ENCODE measurements around the gene REC8.
"Not testable (repeated sequence)": the region's sequence is repeated elsewhere in the genome, so short reads cannot be mapped to it uniquely, and the experiment has no call there.

The REC8 gene

GRCh38 chr14:24204163-24205146, 32.6 kb downstream of the REC8 start:
- no peak for DNase-seq (ENCODE audit: low read depth)

GRCh38 chr14:24206260-24207103, 34.6 kb downstream of the REC8 start:
- no peak for DNase-seq (ENCODE audit: low read depth)

GRCh38 chr14:24207104-24207551, 35.2 kb downstream of the REC8 start:
- no peak for DNase-seq (ENCODE audit: low read depth)

GRCh38 chr14:24207625-24208024, 35.7 kb downstream of the REC8 start:
- no peak for DNase-seq (ENCODE audit: low read depth)

GRCh38 chr14:24211311-24211710, 39.4 kb downstream of the REC8 start:
- DNase-seq (ENCODE audit: low read depth), result no peak

- peak; percentile 96 for DNase-seq (ENCODE audit: low read depth)
Measured at GRCh38 chr14:24212924-24213865, 41.3 kb downstream of the REC8 start, which contains the start of gene CHMP4A. TSS of gene CHMP4A (minus strand) at chr14:24213488. CDS start at chr14:24213439, 49 bp downstream.

GRCh38 chr14:24213866-24214662, 42.2 kb downstream of the REC8 start:
- DNase-seq (ENCODE audit: low read depth), result no peak

- DNase-seq (ENCODE audit: low read depth), result peak; percentile 76
Measured at GRCh38 chr14:24215495-24216344, 43.8 kb downstream of the REC8 start, which contains the start of gene MDP1. TSS of gene MDP1 (minus strand) at chr14:24216066. CDS start at chr14:24215955, 111 bp downstream.

GRCh38 chr14:24216345-24216699, 44.4 kb downstream of the REC8 start:
- DNase-seq (ENCODE audit: low read depth), result no peak

- not testable (repeated sequence) for DNase-seq (ENCODE audit: low read depth)
Measured at GRCh38 chr14:24216876-24217275, 45.0 kb downstream of the REC8 start.

GRCh38 chr14:24219080-24219479, 47.2 kb downstream of the REC8 start:
- no peak for DNase-seq (ENCODE audit: low read depth)

GRCh38 chr14:24219521-24219920, 47.6 kb downstream of the REC8 start:
- no peak for DNase-seq (ENCODE audit: low read depth)

GRCh38 chr14:24222987-24223386, 51.1 kb downstream of the REC8 start:
- not testable (repeated sequence) for DNase-seq (ENCODE audit: low read depth)

GRCh38 chr14:24224618-24225071, 52.8 kb downstream of the REC8 start:
- no peak for DNase-seq (ENCODE audit: low read depth)

- DNase-seq (ENCODE audit: low read depth), result no peak
Measured at GRCh38 chr14:24226473-24226872, 54.6 kb downstream of the REC8 start.

- no peak for DNase-seq (ENCODE audit: low read depth)
Measured at GRCh38 chr14:24228902-24229301, 57.0 kb downstream of the REC8 start.

Measured in activated gamma-delta T cell treated with anti-CD3 and anti-CD28 coated beads, Interleukin-2, amount 50 U/mL, for 16 hours (primary cell).